Stomach (tissue), 9 donors: ENCODE measurements around the gene MLLT10. TPM values are rescaled to one million over a fixed set of nuclear protein-coding genes. Genes with fewer than 3 reads are reported as not detected.
A peak's percentile ranks its signal among the peaks of the same experiment; 100 is the strongest.

Source experiments
- DNase-seq, 2 donors: peaks; one replicate each; pipeline versions ENCODE4 v3.0.0 to v3.0.0-alpha.2; 2013 to 2019
- H3K27ac ChIP-seq, 5 donors: fragments of 200-600 bp in 4 of 5; sonication (generic) in 4 of 5; one replicate each; pipeline ENCODE4 v1.5.1; 2013 to 2019; ENCODE audit warnings: mild to moderate bottlenecking in 1 of 5, moderate library complexity in 1 of 5
- H3K27me3 ChIP-seq, 3 donors: fragments of 200-600 bp; sonication (generic); one replicate each; pipeline ENCODE4 v1.5.1; 2017 to 2019; ENCODE audit warnings: mixed run types in 1 of 3
- H3K36me3 ChIP-seq, 4 donors: fragments of 200-600 bp; sonication (generic); 1 replicate in 3 of 4; 2 replicates in 1 of 4; pipeline ENCODE4 v1.5.1; 2016 to 2019
- H3K4me1 ChIP-seq, 4 donors: fragments of 200-600 bp; sonication (generic); one replicate each; pipeline ENCODE4 v1.5.1; 2016 to 2019
- H3K4me3 ChIP-seq, 4 donors: fragments of 200-600 bp; sonication (generic) in 3 of 4; one replicate each; pipeline ENCODE4 v1.5.1; 2016 to 2019; ENCODE audit warnings: mild to moderate bottlenecking in 1 of 4
- H3K9me3 ChIP-seq, 4 donors: fragments of 200-600 bp; sonication (generic); one replicate each; pipeline ENCODE4 v1.5.1; 2016 to 2019
- CTCF ChIP-seq, 7 experiments: fragments of 450-650 bp in 4 of 7; fragments of 200-600 bp in 3 of 7; sonication (generic) in 3 of 7; IDR thresholded peaks; one replicate each; pipeline ENCODE4 v1.5.1; 2016 to 2019; ENCODE audit warnings: antibody characterized with exemption in 7 of 7, control low read depth in 2 of 7, mild to moderate bottlenecking in 1 of 7
- EP300 ChIP-seq: sonication (generic); formaldehyde crosslinking; IDR thresholded peaks from one replicate; pipeline ENCODE4 v1.6.1; 2017; ENCODE audit warnings: antibody characterized with exemption
- POLR2A ChIP-seq, 4 donors: fragments of 450-650 bp; IDR thresholded peaks; one replicate each; pipeline ENCODE4 v1.6.1; 2016; ENCODE audit warnings: antibody characterized with exemption in 4 of 4, control low read depth in 2 of 4, mild to moderate bottlenecking in 1 of 4, moderate library complexity in 1 of 4
- POLR2AphosphoS5 ChIP-seq, 3 donors: sonication (generic); formaldehyde crosslinking; IDR thresholded peaks; one replicate each; pipeline ENCODE4 v1.6.1; 2016; ENCODE audit warnings: antibody characterized with exemption in 3 of 3
- WGBS, 5 donors: extraction: QIAGEN DNeasy Blood & Tissue Kit in 3 of 5; methylation state at CpG; one replicate each; pipeline versions ENCODE4 v1.1.5 to v1.1.7; 2013 to 2018; 5-methylcytosine and 5-hydroxymethylcytosine counted together
- intact Hi-C: fragments of 100-400 bp; cut with DNase I; formaldehyde crosslinking; loops from one replicate; pipeline ENCODE4 v1.15.1; 2023; ENCODE audit warnings: low total_unique reads
- polyA plus RNA-seq, 3 donors: library from polyadenylated mRNA; stranded (reverse); fragments of 200-250 nt; gene quantifications; one replicate each; pipeline ENCODE4 v1.2.3, GENCODE V29; 2013
- total RNA-seq, 5 donors: library from RNA; depleted of rRNA; stranded (reverse); fragments of >200 nt; gene quantifications; one replicate each; pipeline versions ENCODE4 v1.1.0 to v1.2.3, GENCODE V29; 2014 to 2016
- donor health status: healthy with polysubstance abuse.
- donor health status: Bipolar disorder and iron deficiency.
- donor health status: healthy.

Gene MLLT10
- total and polyA plus RNA-seq, 8 donors: 12.8 to 76.9 (median 23.8) TPM

- peak overlapping the region; percentile 16 to 69 (median 68) for H3K27ac ChIP-seq
- TF ChIP-seq POLR2A (IDR thresholded peaks at IDR 0.05) (no peak), EP300 (no peak), CTCF (IDR thresholded peaks at IDR 0.05) (no peak), POLR2AphosphoS5 (IDR thresholded peaks at IDR 0.05) (no peak)
- peaks cover 0 to 5% (median 0%) of the 10 kb centered on the region in 4 donors for H3K9me3 ChIP-seq
- peak overlapping the region; percentile 66 to 84 (median 76) for H3K4me3 ChIP-seq
- peak; percentile 34 to 87 for DNase-seq
- H3K4me1 ChIP-seq: peaks cover 26 to 48% (median 42%) of the 10 kb centered on the region in 4 donors
- intact Hi-C loops: loop anchor here (10.0 kb wide), 1 partner anchor 238 kb away; no protein-coding TSS in a partner anchor
- peaks cover 0 to 71% (median 49%) of the 10 kb centered on the region in 3 donors for H3K27me3 ChIP-seq
- no peaks in the 10 kb centered on the region for H3K36me3 ChIP-seq
- WGBS, 5 donors: 1 to 2% (median 1%) methylated on average over 41 to 72 of the region's 72 CpGs
Measured at GRCh38 chr10:21496343-21497176, 37.5 kb upstream of the MLLT10 start.

DNA sequence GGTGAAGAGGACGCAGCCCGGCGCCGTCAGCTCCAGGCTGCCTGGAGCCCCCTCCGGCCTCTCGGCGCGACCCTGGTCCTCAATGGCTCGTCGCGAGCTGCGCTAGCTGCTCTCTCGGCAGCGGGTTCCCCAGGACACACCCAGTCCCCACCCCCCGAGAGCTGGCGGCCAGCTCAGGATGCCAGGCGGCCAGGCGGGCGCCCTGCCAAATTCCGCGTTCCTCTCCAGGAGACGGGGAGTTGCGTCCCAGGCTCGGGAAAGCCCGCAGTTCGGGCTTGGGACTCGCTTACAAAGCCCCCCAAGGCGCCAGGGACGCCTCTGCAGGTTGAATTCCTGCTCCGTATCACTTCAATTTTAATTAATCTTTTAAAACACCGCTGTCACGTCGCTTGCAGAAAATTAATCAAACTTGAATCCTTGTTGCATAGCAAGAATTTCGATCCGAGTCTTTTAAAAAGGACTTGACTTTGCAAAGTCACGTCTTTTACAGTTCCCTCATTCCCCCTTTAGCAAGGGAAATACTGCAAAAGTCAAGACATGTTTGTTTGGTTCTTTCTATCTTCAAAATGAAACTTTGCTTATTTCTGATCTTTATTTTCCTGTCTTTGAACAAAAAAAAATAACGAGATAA lies 36.7 kb upstream of the MLLT10 start:
- WGBS, 5 donors: 1 to 5% (median 2%) methylated on average over 24 to 37 of the region's 37 CpGs
- H3K27me3 ChIP-seq: peaks cover 0 to 71% (median 49%) of the 10 kb centered on the region in 3 donors

GRCh38 chr10:21498377-21498776 lies 35.7 kb upstream of the MLLT10 start:
- no peak overlapping the region for H3K27ac ChIP-seq
- no peak for DNase-seq
- intact Hi-C loops: loop anchor here (10.0 kb wide), 1 partner anchor 236 kb away; no protein-coding TSS in a partner anchor
- no peak overlapping the region for H3K4me3 ChIP-seq
- TF ChIP-seq POLR2AphosphoS5 (IDR thresholded peaks at IDR 0.05) (no peak), CTCF (IDR thresholded peaks at IDR 0.05) (no peak), POLR2A (IDR thresholded peaks at IDR 0.05) (no peak), EP300 (no peak)
- H3K36me3 ChIP-seq: no peaks in the 10 kb centered on the region
- H3K27me3 ChIP-seq: peaks cover 0 to 71% (median 49%) of the 10 kb centered on the region in 3 donors
- WGBS, 5 donors: 69 to 83% (median 79%) methylated on average over 2 of the region's 2 CpGs
- peaks cover 26 to 48% (median 42%) of the 10 kb centered on the region in 4 donors for H3K4me1 ChIP-seq
- H3K9me3 ChIP-seq: peaks cover 0 to 5% (median 0%) of the 10 kb centered on the region in 4 donors

More for the DNA sequence above, 36.7 kb upstream of the MLLT10 start:
- intact Hi-C loops: loop anchor here (10.0 kb wide), 1 partner anchor 238 kb away; no protein-coding TSS in a partner anchor
- Histone ChIP-seq H3K9me3 (peaks cover 0 to 5% (median 0%) of the 10 kb centered on the region in 4 donors), H3K4me3 (peak overlapping the region; percentile 66 to 84 (median 76)), H3K4me1 (peaks cover 26 to 48% (median 42%) of the 10 kb centered on the region in 4 donors), H3K36me3 (no peaks in the 10 kb centered on the region), H3K27ac (peak overlapping the region; percentile 16 to 69 (median 68))
- DNase-seq: peak; percentile 94 to 96
- no peak for TF ChIP-seq EP300
- TF ChIP-seq POLR2AphosphoS5 (IDR thresholded peaks at IDR 0.05): peak; percentile 31 to 77 (median 59)

GRCh38 chr10:21498986-21499385 lies 35.0 kb upstream of the MLLT10 start:
- no peak for TF ChIP-seq CTCF (IDR thresholded peaks at IDR 0.05)
- TF ChIP-seq POLR2A (IDR thresholded peaks at IDR 0.05): no peak
- TF ChIP-seq EP300: no peak
- TF ChIP-seq POLR2AphosphoS5 (IDR thresholded peaks at IDR 0.05): no peak
- H3K27ac ChIP-seq: no peak overlapping the region
- H3K9me3 ChIP-seq: peaks cover 0 to 5% (median 0%) of the 10 kb centered on the region in 4 donors
- 96 to 98% (median 97%) methylated on average over 8 of the region's 8 CpGs for WGBS, 5 donors
- peaks cover 26 to 48% (median 39%) of the 10 kb centered on the region in 4 donors for H3K4me1 ChIP-seq
- DNase-seq: no peak
- intact Hi-C loops: loop anchor here (10.0 kb wide), 1 partner anchor 236 kb away; no protein-coding TSS in a partner anchor
- H3K36me3 ChIP-seq: no peaks in the 10 kb centered on the region
- H3K27me3 ChIP-seq: peaks cover 0 to 66% (median 45%) of the 10 kb centered on the region in 3 donors
- no peak overlapping the region for H3K4me3 ChIP-seq
